ENCODE measurements around the gene TUBGCP3. TPM values are rescaled to one million over a fixed set of nuclear protein-coding genes. Genes with fewer than 3 reads are reported as not detected.
A peak's percentile ranks its signal among the peaks of the same experiment; 100 is the strongest.

The TUBGCP3 gene
- total and polyA plus RNA-seq, 4 donors, result 6.7 to 31.0 (median 17.3) TPM

DNA sequence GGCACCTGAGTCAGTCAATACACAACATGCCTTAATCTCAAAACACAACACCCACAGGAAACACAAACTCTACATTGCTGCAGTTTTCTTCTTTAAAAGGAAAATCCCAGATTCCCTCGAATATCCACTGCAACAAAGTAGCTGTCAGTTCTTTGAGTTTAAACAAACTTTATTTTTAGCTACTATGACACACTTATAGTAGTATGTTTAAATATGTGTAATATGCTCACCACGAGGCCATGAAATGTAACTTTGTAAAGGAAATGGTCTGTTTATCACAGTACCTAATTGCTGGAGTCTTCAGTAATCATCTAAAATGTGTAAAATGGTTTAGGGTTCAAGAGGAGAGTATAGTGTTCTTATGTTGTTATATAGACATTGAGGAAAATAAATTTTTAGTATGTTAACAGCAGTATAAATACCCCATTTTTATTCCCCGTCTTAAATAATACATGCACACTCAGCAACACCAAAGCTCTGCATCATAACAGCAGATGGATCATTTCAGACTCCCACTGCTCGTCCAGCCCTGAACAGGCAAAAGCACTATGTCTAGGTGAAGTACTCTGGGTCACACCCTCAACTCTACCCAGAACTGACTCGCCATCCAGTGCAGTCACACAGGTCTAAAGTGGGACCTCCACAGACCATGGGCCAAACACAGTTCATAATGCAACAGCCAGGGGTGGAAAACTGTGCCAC lies 20.6 kb downstream of the TUBGCP3 start:
- TF ChIP-seq HNF4A (conservative IDR thresholded peaks at IDR 0.05) (no peak), JUND (IDR thresholded peaks at IDR 0.05) (no peak), FOXA2 (IDR thresholded peaks at IDR 0.05) (no peak), HNF4G (IDR thresholded peaks at IDR 0.05) (no peak), EGR1 (IDR thresholded peaks at IDR 0.05; ENCODE audit: low read depth in 2 of 2) (no peak), NR2F2 (IDR thresholded peaks at IDR 0.05) (no peak), RAD21 (IDR thresholded peaks at IDR 0.05) (no peak)
- TF ChIP-seq, protein P1, sequence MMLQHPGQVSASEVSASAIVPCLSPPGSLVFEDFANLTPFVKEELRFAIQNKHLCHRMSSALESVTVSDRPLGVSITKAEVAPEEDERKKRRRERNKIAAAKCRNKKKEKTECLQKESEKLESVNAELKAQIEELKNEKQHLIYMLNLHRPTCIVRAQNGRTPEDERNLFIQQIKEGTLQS (IDR thresholded peaks at IDR 0.05), result no peak
- DNase-seq (ENCODE audit: low spot score), result no peak
- Histone ChIP-seq H3K4me3 (ENCODE audit: low read depth in 1 of 3, low read length in 3 of 3) (no peak overlapping the region), H3K36me3 (ENCODE audit: control insufficient read depth in 4 of 4, insufficient read depth in 3 of 4, low read depth in 1 of 4, low read length in 3 of 4) (peaks cover 2 to 27% (median 12%) of the 10 kb centered on the region in 4 donors), H3K9ac (ENCODE audit: low read depth in 1 of 2, low read length in 2 of 2) (no peak overlapping the region), H3K9me3 (ENCODE audit: control insufficient read depth in 4 of 4, low read length in 3 of 4) (no peaks in the 10 kb centered on the region), H3K27me3 (ENCODE audit: control insufficient read depth in 4 of 4, insufficient read depth in 4 of 4, low read length in 3 of 4) (no peaks in the 10 kb centered on the region), H3K27ac (ENCODE audit: low read depth in 1 of 2, low read length in 2 of 2) (no peak overlapping the region), H3K4me1 (ENCODE audit: control insufficient read depth in 4 of 4, insufficient read depth in 4 of 4, low read length in 3 of 4) (peaks cover 0 to 6% (median 4%) of the 10 kb centered on the region in 4 donors)
- WGBS, result 87% methylated on average over 5 of the region's 5 CpGs

DNA sequence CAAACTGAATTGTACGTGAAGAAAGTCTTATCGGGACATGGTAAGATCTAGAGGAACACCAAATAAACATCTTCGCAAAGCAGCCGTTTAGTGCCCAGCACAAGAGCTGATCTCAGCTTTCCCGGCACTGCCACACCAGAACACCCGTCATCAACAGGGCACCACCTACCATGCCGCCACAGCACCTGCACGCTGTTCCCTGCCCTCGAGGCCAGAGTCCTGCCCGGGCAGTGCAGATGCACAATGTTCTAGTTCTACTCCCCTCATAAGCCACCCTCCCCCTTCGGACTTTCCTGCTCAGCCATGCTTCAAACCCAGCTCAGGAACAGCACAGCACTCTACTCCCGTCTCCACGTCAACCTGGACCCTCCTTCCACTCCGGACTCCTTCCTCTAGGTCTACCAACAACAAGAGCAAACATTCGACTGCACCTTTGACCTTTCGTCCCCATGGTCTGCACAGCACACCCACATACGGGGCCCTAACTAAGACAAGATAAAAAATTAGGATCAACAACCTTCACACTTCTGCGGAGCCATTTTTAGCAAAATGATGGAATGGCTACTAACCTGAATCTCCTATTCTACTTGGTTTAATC lies 25.1 kb downstream of the TUBGCP3 start:
- Histone ChIP-seq H3K4me3 (ENCODE audit: low read depth in 1 of 3, low read length in 3 of 3) (no peak overlapping the region), H3K27me3 (ENCODE audit: control insufficient read depth in 4 of 4, insufficient read depth in 4 of 4, low read length in 3 of 4) (no peaks in the 10 kb centered on the region), H3K27ac (ENCODE audit: low read depth in 1 of 2, low read length in 2 of 2) (peak overlapping the region in 1 of 2 donors; percentile 62), H3K9me3 (ENCODE audit: control insufficient read depth in 4 of 4, low read length in 3 of 4) (no peaks in the 10 kb centered on the region), H3K4me1 (ENCODE audit: control insufficient read depth in 4 of 4, insufficient read depth in 4 of 4, low read length in 3 of 4) (peaks cover 0 to 7% (median 5%) of the 10 kb centered on the region in 4 donors), H3K9ac (ENCODE audit: low read depth in 1 of 2, low read length in 2 of 2) (peak overlapping the region in 1 of 2 donors; percentile 76), H3K36me3 (ENCODE audit: control insufficient read depth in 4 of 4, insufficient read depth in 3 of 4, low read depth in 1 of 4, low read length in 3 of 4) (peaks cover 0 to 29% (median 16%) of the 10 kb centered on the region in 4 donors)
- 50% methylated on average over 18 of the region's 18 CpGs for WGBS
- TF ChIP-seq, protein P2, sequence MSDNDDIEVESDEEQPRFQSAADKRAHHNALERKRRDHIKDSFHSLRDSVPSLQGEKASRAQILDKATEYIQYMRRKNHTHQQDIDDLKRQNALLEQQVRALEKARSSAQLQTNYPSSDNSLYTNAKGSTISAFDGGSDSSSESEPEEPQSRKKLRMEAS (IDR thresholded peaks at IDR 0.05), result peak; percentile 94
- TF ChIP-seq, protein P3, sequence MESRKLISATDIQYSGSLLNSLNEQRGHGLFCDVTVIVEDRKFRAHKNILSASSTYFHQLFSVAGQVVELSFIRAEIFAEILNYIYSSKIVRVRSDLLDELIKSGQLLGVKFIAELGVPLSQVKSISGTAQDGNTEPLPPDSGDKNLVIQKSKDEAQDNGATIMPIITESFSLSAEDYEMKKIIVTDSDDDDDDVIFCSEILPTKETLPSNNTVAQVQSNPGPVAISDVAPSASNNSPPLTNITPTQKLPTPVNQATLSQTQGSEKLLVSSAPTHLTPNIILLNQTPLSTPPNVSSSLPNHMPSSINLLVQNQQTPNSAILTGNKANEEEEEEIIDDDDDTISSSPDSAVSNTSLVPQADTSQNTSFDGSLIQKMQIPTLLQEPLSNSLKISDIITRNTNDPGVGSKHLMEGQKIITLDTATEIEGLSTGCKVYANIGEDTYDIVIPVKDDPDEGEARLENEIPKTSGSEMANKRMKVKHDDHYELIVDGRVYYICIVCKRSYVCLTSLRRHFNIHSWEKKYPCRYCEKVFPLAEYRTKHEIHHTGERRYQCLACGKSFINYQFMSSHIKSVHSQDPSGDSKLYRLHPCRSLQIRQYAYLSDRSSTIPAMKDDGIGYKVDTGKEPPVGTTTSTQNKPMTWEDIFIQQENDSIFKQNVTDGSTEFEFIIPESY (IDR thresholded peaks at IDR 0.05), result peak; percentile 61
- TF ChIP-seq FOXA1 (IDR thresholded peaks at IDR 0.05), result peak; percentile 61
- TF ChIP-seq JUND (IDR thresholded peaks at IDR 0.05), result peak in 1 of 2 donors; percentile 74
- no peak for TF ChIP-seq FOXA2 (IDR thresholded peaks at IDR 0.05)
- TF ChIP-seq TAF1 (conservative IDR thresholded peaks at IDR 0.05), result no peak
- TF ChIP-seq, protein P4, sequence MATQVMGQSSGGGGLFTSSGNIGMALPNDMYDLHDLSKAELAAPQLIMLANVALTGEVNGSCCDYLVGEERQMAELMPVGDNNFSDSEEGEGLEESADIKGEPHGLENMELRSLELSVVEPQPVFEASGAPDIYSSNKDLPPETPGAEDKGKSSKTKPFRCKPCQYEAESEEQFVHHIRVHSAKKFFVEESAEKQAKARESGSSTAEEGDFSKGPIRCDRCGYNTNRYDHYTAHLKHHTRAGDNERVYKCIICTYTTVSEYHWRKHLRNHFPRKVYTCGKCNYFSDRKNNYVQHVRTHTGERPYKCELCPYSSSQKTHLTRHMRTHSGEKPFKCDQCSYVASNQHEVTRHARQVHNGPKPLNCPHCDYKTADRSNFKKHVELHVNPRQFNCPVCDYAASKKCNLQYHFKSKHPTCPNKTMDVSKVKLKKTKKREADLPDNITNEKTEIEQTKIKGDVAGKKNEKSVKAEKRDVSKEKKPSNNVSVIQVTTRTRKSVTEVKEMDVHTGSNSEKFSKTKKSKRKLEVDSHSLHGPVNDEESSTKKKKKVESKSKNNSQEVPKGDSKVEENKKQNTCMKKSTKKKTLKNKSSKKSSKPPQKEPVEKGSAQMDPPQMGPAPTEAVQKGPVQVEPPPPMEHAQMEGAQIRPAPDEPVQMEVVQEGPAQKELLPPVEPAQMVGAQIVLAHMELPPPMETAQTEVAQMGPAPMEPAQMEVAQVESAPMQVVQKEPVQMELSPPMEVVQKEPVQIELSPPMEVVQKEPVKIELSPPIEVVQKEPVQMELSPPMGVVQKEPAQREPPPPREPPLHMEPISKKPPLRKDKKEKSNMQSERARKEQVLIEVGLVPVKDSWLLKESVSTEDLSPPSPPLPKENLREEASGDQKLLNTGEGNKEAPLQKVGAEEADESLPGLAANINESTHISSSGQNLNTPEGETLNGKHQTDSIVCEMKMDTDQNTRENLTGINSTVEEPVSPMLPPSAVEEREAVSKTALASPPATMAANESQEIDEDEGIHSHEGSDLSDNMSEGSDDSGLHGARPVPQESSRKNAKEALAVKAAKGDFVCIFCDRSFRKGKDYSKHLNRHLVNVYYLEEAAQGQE (IDR thresholded peaks at IDR 0.05), result peak; percentile 53
- peak; percentile 89 for TF ChIP-seq YY1 (IDR thresholded peaks at IDR 0.05)
- peak in 1 of 2 donors; percentile 37 for TF ChIP-seq RAD21 (IDR thresholded peaks at IDR 0.05)
- peak; percentile 91 to 100 for TF ChIP-seq HNF4A (conservative IDR thresholded peaks at IDR 0.05)
- TF ChIP-seq HNF4G (IDR thresholded peaks at IDR 0.05), result peak; percentile 42
- TF ChIP-seq EGR1 (IDR thresholded peaks at IDR 0.05; ENCODE audit: low read depth in 2 of 2), result peak in 1 of 2 donors; percentile 51
- no peak for TF ChIP-seq NR2F2 (IDR thresholded peaks at IDR 0.05)
- TF ChIP-seq, protein P5, sequence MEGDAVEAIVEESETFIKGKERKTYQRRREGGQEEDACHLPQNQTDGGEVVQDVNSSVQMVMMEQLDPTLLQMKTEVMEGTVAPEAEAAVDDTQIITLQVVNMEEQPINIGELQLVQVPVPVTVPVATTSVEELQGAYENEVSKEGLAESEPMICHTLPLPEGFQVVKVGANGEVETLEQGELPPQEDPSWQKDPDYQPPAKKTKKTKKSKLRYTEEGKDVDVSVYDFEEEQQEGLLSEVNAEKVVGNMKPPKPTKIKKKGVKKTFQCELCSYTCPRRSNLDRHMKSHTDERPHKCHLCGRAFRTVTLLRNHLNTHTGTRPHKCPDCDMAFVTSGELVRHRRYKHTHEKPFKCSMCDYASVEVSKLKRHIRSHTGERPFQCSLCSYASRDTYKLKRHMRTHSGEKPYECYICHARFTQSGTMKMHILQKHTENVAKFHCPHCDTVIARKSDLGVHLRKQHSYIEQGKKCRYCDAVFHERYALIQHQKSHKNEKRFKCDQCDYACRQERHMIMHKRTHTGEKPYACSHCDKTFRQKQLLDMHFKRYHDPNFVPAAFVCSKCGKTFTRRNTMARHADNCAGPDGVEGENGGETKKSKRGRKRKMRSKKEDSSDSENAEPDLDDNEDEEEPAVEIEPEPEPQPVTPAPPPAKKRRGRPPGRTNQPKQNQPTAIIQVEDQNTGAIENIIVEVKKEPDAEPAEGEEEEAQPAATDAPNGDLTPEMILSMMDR (IDR thresholded peaks at IDR 0.05; ENCODE audit: low read depth, low read length, missing input control), result no peak
- TF ChIP-seq SP1 (IDR thresholded peaks at IDR 0.05), result peak; percentile 58
- TF ChIP-seq GABPA (IDR thresholded peaks at IDR 0.05 in 1 of 2, conservative IDR thresholded peaks at IDR 0.05 in 1 of 2), result peak in 1 of 2 donors; percentile 26
- peak in 1 of 2 donors; percentile 87 for TF ChIP-seq RXRA (IDR thresholded peaks at IDR 0.05)
- TF ChIP-seq, protein P1 (IDR thresholded peaks at IDR 0.05), result no peak
- DNase-seq (ENCODE audit: low spot score), result no peak
